Right renal pelvis (tissue), 4 donors: ENCODE results near the gene PTPRA. TPM values are rescaled to one million over a fixed set of nuclear protein-coding genes. Genes with fewer than 3 reads are reported as not detected.

Experiments
- DNase-seq, 4 donors: peaks; one replicate each; pipeline ENCODE4 v3.0.0-alpha.2; 2013; ENCODE audit warnings: low read depth in 4 of 4, low spot score in 3 of 4, missing footprints in 1 of 4
- polyA plus RNA-seq, 4 donors: library from polyadenylated mRNA; unstranded; fragments of 120-200 nt; gene quantifications; one replicate each; pipeline ENCODE4 v1.2.1, GENCODE V29; 2013; ENCODE audit not compliant: insufficient read length in 4 of 4

The PTPRA gene
- polyA plus RNA-seq, 4 donors: 98.5 to 128 (median 120) TPM

DNA sequence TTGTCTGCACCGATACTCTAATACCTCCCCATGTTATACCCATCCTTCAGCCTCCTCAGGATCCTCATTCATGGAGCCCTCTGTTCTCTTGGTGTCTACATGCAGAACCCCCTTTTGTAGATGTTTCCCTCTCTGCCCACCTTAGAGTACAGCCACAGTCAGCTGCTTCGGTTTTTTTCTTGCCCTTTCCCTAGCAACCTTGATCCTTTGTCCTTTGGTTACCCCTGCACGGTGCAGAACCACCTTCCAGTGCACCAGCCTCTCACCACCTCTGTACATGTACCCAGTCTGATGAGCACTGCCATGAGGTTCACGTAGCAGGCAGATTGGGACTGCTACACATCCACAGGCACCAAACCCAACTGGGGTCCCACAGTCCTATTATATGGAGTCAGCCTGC, 25.5 kb upstream of the PTPRA start:
- no peak for DNase-seq

DNA sequence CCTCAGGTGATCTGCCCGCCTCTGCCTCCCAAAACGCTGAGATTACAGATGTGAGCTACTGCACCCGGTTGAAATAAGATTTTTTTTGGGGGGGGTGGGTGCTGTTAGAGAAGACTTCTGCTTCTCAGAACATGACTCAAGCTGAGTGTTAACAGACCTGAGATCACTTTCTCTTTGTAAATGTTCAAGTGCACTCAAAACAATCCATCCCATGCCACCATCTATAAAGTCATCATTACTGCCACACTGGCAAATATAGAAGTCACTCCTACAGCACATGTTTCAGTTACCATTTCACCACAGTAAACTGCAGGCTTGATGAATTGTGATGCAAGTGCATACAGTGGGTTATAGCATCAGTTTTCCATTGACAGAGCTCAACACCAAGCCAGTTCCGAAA, 23.8 kb upstream of the PTPRA start:
- no peak for DNase-seq

DNA sequence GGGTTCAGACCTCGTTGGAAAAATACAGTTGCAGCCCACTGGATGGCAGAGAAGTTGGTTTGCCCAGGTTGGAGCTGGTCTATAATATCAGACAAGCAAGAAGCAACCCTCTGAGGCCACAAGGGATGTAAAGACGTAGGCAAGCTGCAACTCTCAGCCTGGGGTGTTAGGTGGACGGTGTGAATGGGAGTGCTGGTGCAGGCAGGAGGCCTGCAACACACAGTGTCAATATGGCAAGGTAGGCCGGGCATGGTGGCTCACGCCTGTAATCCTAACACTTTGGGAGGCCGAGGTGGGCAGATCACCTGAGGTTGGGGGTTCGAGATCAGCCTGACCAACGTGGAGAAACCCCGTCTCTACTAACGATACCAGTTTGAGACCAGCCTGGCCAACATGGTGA, 22.2 kb upstream of the PTPRA start:
- DNase-seq: no peak

DNA sequence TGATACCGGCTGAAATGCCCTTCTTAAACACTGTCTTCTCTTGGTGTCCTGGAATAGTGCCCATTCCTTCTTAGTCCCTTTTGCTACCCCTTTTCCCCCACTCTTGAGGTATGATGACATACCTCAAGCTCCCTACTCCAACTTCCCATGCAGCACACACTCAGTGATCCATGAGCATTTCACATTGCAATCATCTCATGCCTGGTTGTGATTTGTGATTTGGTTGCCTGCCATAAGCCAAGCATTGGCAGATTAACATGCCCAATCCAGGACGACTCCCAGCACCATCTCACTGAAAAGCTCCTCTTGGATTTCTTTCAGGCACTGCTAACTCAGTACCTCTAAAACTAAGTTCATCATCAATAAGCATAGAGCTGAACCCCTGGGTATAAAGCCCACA, 14.7 kb upstream of the PTPRA start:
- no peak for DNase-seq

DNA sequence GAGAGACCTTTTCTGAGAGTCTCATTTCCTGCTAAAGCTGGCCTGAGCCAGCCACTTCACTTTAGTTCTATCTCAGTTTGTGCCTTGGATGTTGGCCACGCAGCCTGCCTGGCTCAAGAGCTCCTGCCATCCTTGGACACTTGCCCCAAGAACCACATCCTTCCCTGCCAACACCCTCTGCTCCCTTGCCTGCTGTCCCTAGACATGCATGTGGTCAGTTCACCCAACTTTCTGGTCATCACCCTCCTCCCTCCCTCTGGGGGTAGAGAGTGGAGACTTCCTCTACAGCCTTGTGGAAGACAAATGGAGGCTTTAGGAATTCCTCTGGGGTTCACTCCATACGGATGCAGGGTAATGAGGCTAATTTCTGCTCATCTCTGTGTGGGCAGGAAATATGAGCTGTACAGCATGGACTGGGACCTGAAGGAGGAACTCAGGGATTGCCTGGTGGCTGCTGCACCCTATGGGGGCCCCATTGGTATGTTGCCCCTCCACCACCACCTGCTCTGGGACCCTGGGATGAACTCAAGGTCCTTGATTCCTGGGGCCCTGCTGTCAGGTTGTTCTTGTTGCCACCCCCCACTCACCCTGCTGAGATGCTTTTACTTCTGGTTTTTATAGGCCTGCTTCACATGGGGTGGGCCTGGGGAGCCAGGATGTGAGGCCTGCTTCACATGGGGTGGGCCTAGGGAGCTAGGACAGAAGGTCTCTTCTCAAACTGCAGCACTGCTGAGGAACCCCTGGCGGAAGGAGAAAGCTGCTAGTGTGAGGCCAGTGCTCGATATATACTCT, 13.8 kb upstream of the PTPRA start:
- DNase-seq: no peak

DNA sequence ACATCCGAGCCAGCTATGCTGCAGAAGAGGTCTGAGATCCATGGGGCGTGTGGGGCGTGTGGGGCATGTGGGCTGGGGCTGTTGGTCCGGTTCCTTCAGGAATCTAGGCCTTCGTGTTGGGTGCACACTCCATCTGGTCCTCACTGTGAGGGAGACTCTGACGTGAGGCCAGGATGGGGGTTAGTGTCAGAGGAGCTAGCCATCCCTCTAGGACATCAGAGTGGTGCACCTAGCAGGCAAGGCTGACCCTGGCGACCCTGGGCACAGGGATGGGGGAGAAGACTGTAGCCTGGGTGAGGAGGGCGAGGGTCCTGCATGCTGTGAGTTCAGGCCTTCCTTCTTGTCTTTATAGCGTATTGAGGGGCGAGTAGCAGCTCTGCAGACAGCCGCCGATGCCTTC, 8.7 kb upstream of the PTPRA start:
- no peak for DNase-seq

DNA sequence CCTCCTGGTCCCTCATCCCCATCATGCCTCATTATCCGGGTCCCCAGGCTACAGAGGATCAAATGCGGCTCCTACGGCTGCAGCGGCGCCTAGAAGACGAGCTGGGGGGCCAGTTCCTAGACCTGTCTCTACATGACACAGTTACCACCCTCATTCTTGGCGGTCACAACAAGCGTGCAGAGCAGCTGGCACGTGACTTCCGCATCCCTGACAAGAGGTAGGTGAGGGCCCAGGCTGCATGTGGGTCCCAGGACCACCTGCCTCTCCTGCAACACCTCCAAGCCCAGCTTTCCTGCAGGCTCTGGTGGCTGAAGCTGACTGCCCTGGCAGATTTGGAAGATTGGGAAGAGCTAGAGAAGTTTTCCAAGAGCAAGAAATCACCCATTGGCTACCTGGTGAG, 8.2 kb upstream of the PTPRA start:
- DNase-seq: no peak

DNA sequence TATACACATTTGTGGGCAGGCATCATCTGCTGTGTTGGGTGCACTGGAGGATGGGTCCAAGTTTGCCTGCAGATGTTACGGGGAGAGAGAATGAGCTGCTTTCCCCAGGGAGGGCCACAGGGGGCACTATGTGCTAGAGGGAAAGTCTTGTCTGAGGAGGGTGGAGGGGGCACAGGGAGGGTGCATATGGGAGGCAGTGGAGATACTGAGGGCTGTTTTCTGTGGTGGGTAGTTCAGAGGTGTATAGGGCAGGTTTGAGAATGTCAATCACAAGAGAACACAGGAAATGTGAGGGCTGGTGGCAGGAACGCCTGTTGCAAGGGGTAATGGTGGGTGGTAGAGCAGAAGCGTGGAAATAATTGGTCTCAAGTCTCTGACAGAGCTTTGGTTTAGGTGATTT, 7.7 kb upstream of the PTPRA start:
- no peak for DNase-seq

DNA sequence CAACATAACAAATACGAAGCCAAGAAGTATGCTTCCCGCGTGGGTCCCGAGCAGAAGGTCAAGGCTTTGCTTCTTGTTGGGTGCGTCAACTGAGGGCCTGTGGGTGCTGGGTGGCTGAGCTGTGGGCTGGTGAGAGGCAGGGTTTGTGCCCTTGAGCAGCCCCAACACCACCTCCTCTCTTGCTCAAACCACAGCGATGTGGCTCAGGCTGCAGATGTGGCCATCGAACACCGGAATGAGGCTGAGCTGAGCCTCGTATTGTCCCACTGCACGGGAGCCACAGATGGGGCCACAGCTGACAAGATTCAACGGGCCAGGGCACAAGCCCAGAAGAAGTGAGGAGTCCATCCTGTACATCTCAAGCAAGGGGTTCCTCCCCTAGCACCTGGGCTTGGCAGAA, 7.0 kb upstream of the PTPRA start:
- DNase-seq: no peak

DNA sequence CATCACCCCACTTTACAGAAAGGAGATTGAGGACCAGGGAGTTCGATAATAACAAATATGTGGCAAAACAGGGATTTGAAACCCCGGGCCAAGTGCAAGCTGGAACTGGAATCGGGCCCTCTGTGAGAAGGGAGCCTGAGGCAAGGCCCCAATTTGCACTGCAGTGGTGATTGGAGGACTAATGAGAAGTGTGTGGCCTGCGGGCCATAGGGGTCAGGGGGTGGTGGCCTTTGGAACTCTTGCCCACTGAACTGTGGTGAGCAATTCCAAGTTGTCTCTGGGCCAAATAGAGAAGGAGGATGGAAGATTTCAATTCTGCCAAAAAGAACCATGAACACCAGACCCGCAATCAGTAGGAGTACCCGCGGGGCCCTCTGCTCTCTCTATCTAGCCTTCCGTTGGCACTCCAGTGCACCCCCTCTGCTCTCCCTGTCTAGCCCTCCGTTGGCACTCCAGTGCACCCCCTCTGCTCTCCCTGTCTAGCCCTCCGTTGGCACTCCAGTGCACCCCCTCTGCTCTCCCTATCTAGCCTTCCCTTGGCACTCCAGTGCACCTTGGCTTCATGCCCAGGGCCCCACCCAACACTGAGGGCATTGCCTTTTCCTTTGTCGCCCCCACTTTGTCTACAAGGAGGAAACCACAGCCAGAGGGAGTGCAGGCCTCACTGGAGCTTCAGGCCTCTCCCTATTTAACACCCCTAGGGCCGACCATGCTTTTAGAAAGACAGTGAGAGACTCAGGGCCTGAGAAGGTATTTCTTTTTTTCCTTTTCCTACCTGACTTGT, 6.0 kb upstream of the PTPRA start:
- DNase-seq: no peak

DNA sequence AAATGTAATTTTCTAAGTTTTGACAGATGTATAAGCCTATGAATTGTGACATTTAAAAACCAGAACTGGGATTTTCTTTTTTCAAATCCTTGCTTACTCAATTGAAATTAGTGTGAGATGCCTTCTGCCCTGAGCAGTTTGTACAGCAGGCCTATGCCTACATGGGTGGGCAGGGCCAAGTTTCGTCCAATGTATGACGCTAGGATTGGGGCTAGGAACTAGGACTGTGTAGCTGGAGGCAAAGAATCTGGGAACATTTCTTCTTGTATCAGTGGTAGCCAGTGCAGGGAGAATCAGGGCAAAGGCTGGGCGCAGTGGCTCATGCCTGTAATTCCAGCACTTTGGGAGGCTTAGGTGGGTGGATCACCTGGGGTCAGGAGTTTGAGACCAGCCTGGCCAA, 3.9 kb upstream of the PTPRA start:
- no peak for DNase-seq

DNA sequence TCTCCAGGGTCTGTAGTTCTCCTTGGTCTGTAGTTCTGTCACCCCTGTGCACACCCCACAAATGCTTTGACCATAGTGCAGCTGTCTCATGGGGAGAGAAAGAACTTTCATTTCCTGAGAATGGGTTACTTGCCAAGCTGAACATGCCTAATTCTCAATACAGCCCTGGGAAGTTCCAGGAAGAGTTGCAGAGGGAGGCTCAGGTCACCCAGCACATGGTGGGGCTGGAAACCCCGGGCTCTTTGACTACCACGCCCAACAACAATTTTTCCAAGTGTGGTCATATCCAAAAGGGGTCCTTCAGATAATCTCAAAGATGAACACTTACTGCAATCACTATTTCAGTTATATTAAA, 2.2 kb upstream of the PTPRA start:
- no peak for DNase-seq

DNA sequence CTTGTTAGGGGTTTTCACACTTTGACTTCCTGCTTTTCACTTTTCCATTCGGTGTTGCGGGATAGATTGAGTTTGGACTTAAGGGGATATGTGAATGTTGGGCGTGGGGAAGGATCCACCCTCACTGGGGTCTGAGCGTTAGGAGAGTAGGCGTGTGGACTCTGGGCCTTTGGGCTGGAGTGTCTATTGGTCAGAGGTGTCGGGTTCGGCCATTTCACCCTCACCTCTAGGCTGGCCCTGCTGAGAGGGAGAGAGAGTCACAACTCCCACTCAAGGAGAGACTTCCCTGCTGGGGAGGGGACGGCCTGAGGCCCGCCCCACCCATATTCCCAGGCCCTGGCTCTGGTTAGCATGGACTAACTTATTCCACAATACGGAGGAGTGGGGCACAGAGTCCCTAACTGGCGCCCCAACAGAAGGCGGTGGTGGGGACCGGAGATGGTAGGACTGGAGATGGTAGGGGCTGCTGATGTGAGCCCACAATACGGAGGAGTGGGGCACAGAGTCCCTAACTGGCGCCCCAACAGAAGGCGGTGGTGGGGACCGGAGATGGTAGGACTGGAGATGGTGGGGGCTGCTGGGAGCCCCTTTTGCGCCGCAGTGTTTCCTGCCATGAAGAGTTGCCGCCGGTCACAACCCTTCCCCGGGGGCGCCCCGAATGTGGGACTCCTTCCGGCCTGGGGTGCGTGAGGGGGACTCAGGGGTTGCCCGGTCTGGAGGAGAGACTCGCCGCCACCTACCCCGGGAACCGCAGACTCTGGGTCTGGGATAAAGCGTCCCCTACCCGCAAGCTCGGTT, 1.4 kb upstream of the PTPRA start:
- DNase-seq: no peak

DNA sequence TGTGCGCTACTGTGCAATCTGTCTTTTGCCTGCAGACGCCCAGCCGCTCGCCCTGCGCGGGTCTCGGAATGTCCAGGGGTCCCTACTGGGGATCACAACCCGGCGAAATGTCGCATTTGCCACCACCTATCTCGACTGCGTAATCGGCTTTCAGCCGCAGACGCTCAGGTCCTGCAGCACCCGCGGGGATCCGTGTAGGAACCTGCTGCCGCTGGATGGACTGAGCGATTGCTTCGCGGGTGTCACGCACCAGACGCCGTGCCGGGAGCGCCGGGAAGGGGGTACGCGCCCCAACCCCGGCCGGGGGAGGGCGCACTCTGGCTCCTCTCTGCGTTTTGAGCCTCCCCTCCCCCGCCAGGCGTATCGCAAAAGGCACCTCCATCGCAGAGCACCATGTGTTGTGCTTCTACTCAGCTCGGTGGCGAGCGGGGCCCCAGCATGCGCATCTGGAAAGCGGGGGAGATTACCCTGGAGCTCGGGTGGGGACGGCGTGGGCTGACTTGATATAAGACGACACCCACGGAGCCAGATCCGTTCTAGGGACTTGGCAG, 747 bp upstream of the PTPRA start:
- DNase-seq: no peak

DNA sequence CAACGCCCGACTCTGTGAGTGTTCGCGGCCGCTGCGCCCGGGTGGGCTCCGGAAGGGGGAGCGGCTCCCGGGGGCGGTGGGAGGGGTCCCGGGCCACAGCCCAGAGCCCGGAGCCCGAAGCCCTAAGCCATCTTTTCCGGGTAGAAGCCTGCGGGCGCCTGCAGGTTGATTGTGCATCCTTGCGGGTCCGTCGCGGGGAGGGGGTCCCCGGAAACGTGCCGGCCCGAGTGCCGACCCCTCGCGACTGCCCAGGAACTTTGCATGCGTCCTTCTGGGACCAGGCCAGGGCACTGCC, 413 bp downstream of the PTPRA start:
- DNase-seq: peak in 2 of 4 donors; percentile 45 to 59

DNA sequence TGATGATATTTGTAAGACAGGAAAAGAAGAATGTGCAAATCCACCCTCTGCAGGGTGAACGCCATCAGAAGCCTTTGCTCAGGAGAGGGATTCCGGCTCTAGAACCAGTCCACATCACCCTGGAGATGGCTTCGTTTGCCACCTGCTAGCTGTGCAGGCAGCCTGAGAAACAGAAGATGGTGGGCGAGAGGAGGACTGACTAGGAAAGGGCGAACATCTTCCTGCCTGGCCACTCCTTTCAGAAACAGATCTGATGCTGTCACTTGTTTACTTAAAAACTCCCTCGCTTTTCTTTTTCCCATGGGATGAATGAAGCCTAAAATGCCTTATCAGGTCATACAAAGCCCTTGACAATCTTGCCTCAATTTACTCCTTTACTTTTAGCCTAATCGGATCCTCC, 1.2 kb downstream of the PTPRA start:
- DNase-seq: no peak

DNA sequence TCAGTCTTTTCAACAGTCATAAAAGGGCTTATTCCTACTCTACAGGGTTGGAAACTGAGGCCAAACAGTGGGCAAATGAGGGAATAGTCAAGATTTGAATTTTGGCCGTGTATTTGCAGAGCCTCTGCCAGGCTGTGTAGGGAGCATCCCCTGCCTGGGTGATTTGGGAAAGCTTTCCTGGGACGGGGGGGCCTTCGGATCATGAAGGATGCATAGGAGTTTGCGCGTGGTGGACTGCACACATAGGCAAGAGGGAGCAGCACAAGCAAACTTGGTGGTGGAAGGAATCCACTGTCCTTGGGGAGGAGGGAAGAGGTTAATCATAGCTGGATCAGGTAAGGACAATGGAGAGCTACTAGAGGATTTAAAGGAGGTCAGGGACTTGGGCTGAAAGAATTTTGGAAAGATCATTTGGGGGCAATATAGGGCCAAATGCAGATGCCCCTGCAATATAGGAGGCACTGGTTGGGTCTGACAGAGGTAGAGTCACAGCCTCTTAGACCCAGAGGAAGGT, 2.5 kb downstream of the PTPRA start:
- no peak for DNase-seq

DNA sequence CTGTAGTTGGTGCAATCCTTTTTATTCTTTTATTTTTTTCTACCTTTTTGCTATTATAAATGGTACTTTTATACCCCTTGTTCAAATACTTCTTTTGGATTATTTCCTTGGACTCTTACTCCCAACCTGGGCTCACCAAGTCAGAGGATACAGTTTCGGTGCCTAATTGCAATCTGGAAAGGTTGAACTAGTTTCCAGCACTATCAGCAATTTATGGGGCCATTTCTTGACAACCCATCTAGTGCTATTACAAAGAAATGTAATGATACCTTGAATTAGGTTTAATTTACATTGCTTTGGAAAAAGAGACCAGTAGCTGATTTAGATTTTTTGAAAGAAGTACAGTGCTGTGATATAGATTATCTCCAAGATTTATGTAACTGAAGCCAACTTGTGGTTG, 5.2 kb downstream of the PTPRA start:
- no peak for DNase-seq

DNA sequence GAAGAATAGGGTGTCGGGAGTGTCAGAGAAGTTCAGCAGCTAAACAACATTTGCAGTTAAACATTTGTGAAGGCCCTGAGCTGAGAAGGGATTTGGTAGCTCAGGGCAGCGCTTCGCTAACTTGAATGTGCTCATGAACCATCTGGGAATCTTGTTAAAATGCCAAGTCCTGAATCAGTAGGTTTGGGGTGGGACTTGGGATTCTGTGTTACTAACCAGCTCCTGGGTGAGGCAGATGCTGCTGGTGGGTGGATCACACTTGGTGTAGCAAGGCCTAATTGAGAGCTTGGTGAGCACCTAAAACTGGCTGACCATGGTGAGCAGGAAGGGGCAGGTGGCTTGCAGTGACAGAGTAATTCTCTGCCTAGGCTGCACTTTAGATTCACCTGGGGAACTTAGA, 5.9 kb downstream of the PTPRA start:
- DNase-seq: no peak

DNA sequence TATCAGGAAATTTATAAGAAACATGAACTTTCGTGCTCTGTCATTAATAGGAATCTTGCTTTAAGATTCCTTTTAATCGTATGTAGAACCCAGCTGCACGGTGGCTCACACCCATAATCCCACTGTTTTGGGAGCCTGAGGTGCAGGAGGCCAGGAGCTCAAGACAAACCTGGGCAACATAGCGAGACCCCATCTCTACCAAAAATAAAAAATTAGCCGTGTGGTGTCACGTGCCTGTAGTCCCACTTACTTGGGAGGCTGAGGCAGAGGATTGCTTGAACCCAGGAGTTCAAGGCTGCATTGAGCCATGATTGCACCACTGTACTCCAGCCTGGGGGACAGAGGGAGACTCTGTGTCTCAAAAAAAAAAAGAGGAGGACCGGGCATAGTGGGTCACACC, 7.4 kb downstream of the PTPRA start:
- no peak for DNase-seq
